NCI-H748 (cell line): ENCODE measurements around the gene GAPDH.
"Not testable (repeated sequence)": the region's sequence is repeated elsewhere in the genome, so short reads cannot be mapped to it uniquely, and the experiment has no call there.

Experiments used
- DNase-seq: peaks from one replicate; lab custom pipeline; 2025; ENCODE audit not compliant: unreplicated experiment; lab: John Stamatoyannopoulos, UW

The GAPDH gene

DNA sequence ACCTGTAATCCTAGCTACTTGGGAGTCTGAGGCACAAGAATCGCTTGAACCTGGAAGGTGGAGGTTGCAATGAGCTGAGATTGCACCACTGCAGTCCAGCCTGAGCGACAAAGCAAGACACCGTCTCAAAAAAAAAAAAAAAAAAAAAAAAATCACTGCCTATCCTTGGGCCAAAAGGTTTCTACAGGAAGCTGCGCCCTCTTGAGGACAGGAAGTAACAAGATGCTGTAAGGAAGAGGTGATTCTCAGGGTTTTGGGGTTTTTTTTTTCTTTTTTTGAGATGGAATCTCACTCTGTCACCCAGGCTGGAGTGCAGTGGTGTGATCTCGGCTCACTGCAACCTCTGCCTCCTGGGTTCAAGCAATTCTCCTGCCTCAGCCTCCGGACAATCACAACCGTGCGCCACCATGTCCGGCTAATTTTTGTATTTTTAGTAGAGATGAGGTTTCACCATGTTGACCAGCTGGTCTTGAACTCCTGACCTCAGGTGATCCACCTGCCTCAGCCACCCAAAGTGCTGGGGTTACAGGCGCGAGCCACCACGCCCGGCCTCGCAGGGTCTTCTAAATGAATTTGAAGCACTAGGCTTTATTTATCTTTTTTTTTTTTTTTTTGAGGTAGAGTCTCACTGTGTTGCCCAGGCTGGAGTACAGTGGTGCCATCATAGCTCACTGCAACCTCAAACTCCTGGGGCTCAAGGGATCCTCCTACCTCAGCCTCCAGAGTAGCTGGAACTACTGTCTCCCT lies 23.9 kb downstream of the GAPDH start:
- DNase-seq, result not testable (repeated sequence)

DNA sequence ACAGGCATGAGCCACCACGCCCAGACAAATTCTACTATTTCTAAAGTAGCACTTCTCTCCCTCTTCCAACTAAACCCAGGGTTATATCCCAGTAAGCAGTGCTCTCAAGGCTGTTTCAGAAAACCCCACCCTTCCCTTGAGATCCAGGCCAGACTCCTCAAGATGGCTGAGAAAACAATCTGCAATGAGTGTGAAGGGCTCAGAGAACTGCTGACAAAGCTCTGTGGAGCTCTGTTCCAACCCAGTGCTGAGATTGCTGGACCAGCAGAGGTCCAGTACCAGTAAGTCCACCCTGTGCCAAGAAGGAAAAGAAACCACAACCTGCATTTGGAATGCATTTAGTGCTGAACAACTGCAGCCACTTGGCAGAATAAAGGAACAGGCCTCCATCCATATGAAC lies 25.2 kb downstream of the GAPDH start:
- DNase-seq, result no peak

DNA sequence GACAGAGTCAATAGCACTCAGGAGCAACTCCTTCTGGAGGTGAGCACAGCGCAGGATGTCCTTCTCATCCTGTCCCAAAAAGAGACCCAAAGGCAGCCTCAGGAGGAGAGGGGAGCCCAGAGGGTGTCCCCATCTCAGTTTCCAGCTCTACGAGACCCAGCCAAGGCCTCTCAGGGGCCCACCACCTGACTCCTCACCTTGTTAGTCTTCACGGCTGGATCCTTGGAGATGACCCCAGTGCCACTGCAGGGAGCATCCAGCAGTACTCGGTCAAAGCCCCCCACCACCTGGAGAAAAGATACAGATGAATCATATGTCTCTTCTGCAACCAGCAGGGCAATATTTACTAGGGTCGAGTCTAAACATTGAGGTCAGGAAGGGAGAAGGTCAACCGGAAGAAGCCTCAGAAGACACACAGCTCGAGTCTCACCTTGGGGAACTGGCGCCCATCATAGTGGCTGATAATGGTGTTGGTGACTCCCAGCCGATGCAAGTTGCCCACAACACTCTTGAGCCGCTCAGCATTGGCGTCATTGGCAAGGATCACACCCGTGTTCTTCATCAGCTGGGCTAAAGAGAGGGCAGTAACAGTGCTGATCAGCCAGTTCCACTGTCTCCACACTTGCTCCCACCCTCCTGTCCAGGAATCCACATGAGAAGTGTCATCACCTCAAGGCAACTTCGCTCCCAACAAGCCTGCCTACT lies 26.3 kb downstream of the GAPDH start:
- no peak for DNase-seq

DNA sequence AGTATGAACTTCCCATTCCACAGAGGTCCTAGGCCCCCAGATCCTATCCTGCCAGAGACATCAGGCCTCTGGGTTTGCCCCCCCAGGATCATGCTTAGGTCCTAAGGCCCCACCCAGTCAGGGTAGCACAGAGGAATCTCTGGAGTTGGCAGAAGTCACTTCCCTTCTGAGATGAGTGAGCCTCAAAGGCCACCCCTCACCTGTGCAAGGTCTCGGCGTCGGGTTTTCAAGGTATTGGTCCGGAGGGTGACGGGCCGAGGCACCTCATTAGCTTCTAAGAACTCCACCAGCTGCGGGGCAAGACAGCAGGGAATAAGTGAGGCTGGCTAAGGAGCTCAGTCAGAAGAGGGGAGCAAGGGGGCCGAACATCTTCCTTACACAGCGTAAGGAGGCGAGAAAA lies 28.6 kb downstream of the GAPDH start:
- DNase-seq, result no peak

DNA sequence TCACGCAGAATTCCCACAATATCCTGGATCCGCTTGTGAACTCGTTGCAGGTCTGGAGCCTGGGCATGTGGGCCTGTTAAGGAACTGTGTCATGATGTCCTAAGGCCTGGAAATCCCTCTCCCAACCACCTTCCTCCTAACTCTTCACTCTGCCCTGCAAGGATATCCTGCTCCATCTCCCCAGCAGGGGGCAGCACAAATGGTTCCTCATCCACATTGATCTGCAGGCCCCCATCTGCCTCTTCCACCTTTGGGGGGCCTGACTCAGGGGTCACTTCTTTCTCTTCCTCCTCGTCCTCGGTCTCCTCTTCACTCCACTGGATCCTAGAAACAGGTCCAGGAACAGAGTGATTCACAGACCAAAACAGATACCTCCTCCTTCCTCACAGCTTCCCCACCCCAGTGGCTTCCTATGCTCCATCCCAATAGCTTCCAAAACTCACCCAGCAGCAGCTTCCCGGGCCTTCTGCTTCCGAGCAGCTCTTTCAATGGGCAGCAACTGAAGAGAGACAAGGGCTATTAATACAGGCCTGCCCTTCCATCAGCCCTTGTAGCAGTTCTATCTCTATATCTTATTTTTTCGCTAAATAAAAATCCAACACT lies 29.2 kb downstream of the GAPDH start:
- DNase-seq, result peak; percentile 12

DNA sequence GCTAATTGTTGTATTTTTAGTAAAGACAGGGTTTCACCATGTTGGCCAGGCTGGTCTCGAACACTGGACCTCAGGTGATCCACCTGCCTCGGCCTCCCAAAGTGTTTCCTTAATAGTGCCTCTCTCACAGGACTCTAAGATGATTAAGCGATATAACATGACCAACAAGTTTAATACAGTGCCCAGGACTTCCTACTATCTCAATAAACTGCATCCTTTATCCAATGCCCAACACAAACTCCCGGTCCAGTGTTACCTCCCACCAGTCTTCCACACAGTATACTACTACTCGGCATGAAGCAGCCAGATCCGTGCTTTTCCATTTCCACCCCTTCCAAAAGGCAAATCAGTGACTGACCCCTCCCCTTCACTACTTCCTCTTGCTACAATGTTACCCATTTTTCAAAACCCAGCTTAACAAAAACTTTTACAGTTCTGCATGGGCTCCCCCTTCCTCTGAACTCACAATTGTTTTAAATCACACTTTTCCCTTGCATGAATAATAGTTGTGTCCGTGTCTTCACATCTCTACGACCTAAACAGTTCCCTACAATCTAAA lies 32.9 kb downstream of the GAPDH start:
- no peak for DNase-seq

DNA sequence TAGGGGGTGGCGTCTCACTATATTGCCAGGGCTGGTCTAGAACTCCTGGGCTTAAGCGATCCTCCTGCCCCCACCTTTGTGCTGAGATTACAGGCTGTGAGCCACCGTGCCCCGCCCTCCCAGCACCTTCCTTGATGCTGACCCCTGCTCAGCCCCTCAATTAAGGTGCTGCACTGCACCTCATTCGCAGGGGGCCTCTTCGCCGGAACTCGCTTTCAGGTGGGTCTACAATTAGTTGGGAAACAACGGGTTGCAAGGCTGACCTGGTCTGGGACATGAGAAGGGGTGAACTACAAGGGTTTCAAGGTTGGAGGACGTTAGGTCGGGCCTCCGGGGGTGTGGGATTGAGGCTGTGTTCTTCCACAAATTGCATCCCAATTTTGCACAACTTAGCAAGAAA lies 35.0 kb downstream of the GAPDH start:
- no peak for DNase-seq

DNA sequence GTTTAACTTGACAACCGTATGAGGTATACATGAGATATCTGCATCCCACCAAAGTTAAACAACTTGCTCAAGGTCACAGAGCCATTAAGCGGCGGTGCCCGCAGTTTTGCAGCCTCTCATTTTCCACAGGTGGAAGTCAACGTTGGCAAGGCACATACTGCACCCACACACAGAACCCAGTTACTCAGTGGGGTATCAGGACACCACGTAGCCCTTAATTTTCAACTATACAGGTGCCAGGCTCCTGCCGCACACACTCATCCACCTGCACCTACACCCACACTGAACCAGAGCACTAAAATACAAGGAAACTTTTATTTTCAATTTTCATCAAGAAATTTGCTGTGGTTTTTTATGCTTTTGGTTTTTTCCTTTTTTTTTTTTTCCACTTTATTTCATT lies 35.5 kb downstream of the GAPDH start:
- no peak for DNase-seq

DNA sequence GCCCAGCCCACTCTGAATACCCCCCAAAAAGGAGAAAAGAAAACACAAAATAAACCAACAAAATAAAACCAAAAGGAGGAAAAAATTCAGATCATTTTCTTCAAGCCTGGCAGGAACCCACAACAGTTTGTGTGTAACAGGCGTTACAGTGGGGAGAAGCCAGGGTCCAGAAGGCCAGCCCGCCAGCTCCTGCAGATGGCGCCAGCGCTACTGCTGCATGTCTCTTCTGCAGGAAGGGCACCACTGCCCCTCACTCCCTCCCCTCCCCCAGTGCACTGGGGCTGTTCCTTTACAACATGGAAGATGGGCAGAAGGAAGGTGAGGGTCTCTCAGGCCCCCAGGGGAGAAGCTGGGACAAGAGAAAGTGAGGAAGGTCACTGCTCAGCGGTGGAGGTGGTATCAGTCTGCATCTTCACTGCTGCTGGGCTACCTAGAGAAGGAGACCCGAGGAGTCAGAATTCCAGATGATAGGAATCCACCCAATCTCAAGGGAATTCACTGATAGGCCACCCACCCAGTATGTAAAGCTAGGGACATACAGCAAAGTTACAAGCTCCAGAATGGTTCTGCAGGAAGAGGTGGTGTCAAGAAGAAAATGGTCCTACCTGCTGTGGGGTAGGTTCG lies 36.1 kb downstream of the GAPDH start:
- peak; percentile 45 for DNase-seq

DNA sequence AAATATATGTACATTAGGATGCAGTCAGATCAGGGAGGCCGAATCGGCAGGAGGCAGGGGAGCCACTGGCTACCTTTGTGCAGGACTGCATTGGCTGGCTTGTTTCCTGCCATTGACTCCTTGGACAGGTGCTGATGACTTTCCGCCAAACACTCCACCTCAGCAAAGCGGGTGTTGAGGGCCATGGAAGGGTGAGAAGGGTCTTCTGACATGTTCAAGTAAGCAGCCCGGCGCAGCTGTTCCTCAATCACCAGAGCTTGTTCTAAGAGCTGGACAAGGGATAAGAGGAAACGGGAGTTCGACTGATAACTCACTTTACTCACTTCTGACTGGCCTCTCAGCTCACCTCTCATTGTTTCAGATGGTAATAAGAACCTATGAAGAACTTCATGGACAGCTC lies 38.7 kb downstream of the GAPDH start:
- DNase-seq, result no peak

DNA sequence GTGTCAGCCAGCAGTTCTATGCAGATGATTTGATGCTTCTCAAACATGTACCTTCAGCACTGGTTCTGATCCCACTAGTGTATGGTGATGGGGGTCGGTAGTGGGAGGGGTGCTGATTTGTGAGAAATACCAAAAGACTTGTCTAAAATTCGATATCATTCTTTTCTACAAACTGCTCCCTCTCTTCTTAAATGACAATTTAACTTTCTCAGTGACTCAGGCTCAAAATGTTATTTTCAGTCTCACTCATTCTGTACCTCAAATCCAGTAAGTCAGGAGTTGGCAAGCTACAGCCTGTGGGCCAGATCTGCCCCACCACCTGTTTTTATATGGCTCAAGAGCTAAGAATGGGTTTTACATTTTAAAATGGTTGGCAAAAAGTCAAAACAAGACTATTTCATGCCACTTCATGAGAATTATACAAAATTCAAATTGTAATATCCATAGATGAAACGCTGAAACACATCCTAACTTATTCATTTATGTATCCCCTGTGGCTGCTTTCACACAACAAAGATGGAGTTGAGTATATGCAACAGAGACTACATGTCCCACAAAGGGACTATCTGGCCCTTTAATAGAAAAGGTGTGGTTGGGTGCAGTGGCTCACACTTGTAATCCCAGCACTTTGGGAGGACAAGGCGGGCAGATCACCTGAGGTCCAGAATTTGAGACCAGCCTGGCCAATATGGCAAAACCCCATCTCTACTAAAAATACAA lies 40.4 kb downstream of the GAPDH start:
- DNase-seq, result no peak

DNA sequence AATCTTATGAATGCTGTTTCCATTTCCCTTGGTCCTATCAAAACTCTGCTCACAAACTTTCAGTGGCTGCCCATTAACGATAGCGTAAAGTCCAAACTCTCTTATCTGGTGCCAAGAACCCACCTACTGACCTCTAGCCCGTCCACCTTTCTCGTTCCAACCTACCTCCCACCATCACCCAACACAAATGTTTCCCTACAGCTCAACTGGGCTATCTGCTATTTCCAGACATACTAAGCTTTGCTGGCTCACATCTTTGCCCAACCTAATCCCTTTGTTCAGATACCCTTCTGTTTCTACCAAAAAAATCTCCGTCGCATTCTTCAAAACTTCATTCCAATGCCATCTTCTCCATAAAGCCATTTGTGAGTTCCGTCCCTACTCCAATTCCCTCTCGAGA lies 41.3 kb downstream of the GAPDH start:
- no peak for DNase-seq

DNA sequence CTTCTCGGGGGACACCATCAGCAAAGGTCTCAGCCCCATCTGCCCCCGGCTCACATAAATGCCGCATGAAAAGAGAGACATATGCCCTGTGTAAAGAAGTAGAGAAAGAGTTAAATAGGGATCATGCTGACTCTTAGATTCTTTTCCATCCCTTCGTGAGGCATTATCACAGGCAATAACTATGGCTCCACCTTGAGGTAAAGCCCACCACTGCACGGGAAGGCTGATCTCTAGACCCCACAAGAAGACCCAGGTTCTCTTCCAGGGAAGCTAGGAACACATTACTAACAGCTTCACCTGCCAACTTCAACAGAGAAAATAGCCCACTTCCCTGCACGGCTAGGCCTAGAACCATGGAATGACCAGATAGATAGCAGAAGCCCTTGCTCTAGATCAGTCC lies 47.9 kb downstream of the GAPDH start:
- DNase-seq, result no peak

DNA sequence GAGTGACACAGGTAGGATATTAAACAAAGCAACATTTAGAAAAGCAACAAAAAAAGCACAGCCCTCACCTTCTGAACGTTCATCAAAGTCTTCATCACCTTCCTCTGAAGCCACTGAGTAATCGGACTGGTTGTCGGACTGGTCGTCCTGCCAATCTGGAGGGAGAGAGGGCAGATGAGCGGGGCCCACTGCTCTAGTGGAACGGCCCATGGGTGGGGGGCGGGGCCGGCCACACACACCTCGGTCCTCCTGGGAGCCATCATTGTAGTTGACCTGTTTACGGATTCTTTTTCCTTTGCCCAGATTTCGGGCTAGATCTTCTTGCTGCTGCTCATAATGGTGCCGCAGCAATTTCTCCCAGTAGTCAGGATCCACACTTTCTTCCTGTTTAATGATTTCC lies 48.6 kb downstream of the GAPDH start:
- DNase-seq, result no peak

DNA sequence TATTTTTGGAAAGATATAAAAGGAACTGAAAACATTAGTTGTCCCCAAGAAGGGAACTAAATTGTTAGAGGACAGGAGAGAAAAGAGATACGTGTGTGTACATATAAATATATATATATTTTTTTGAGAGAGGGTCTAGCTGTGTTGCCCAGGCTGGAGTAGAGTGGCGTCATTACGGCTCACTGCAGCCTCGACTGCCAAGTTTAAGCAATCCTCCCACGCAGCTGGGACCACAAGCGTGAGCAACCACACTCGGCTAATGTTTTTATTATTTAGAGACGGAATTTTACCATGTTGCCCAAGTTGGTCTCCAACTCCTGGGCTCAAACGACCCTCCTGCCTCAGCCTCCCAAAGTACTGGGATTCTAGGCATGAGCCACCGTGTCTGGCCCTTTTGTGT lies 50.0 kb downstream of the GAPDH start:
- DNase-seq, result no peak

DNA sequence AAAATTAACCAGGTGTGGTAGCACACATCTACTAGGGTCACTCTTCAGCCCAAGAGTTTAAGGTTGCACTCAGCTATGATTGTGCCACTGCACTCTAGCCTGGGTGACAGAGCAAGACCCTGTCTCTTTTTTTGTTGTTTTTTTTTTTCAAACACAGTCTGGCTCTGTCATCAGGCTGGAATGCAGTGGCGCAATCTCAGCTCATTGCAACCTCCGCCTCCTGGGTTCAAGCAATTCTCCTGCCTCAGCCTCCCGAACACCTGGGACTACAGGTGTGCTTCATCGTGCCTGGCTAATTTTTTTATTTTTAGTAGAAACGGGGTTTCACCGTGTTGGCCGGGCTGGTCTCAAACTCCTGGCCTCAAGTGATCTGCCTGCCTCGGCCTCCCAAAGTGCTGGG lies 52.3 kb downstream of the GAPDH start:
- not testable (repeated sequence) for DNase-seq
